GM12878 (cell line): ENCODE measurements around the gene TYW1B.
"Not testable (repeated sequence)": the region's sequence is repeated elsewhere in the genome, so short reads cannot be mapped to it uniquely, and the experiment has no call there.

Experiments used
- NR2C1 ChIP-seq: fragments of 450-650 bp; IDR thresholded peaks from 2 replicates; pipeline ENCODE4 v1.6.1; 2017; ENCODE audit warnings: antibody characterized with exemption, mild to moderate bottlenecking, moderate library complexity
- POLR2AphosphoS5 ChIP-seq: IDR thresholded peaks from 2 replicates; pipeline ENCODE4 v1.6.1; 2011; ENCODE audit warnings: mild to moderate bottlenecking, low read length, inconsistent platforms
- SMC3 ChIP-seq: IDR thresholded peaks from 2 replicates; pipeline ENCODE4 v1.6.1; 2011; ENCODE audit warnings: low read length, improper control_type of control experiment, borderline replicate concordance
- TAF1 ChIP-seq: IDR thresholded peaks from 2 replicates; pipeline ENCODE4 v1.6.1; 2011; ENCODE audit warnings: mild to moderate bottlenecking, low read depth, low read length, borderline replicate concordance
- YY1 ChIP-seq: IDR thresholded peaks from 2 replicates; pipeline ENCODE4 v1.6.1; 2011; ENCODE audit warnings: low read depth, mild to moderate bottlenecking, low read length
- TF ChIP-seq, protein P1 (sequence below), 3 experiments: IDR thresholded peaks in 2 of 3; conservative IDR thresholded peaks in 1 of 3; 2 replicates each; pipeline ENCODE4 v1.5.1; 2011; ENCODE audit warnings: low read depth in 3 of 3, low read length in 3 of 3, mild to moderate bottlenecking in 3 of 3, control low read depth in 2 of 3, moderate library complexity in 2 of 3, inconsistent platforms in 1 of 3, mixed read lengths in 1 of 3; ENCODE audit not compliant: control insufficient read depth in 2 of 3, insufficient read depth in 1 of 3; ENCODE audit errors: extremely low read depth in 1 of 3
- TF ChIP-seq, protein P2 (sequence below): fragments of 450-650 bp; IDR thresholded peaks from 2 replicates; pipeline ENCODE4 v1.6.1; 2017; ENCODE audit warnings: mild to moderate bottlenecking
- TF ChIP-seq, protein P3 (sequence below): fragments of 450-650 bp; IDR thresholded peaks from 2 replicates; pipeline ENCODE4 v1.6.1; 2014; ENCODE audit warnings: mild to moderate bottlenecking
- TF ChIP-seq, protein P4 (sequence below): IDR thresholded peaks from 2 replicates; pipeline ENCODE4 v1.6.1; 2012; ENCODE audit warnings: mild to moderate bottlenecking, low read depth, low read length

DNA sequence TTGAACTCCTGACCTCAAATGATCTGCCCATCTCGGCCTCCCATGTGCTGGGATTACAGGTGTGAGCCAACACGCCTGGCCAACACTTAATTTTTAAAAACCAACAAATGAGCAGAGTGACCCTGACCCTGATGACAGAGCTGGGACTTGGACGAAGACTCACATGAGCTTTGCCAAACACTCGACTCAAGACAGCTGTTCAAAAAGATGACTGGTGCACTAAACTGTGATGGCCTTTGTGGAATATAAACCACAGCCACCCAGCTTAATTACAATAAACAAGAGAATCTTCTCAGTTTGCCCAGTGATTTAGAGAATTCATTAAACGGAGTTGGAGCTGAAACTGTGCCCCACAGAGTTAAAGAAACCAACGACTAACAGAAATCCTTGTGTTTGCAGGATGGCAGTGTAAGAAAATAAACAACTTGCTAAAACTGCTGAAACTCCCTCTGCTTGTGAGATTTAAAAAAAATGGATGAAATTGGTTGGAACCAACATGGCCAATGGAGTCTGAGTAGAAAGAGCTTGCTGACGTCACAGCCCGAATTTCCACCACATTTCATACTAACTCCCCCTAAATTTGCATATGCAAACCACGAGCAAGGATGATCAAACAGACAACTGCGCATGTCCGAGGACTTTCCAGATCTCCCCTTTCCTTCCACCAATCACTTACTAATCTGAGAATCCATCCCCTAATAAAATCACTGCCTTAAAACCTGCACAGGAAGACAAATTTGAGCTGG, 209.4 kb downstream of the TYW1B start:
- TF ChIP-seq, protein P1, sequence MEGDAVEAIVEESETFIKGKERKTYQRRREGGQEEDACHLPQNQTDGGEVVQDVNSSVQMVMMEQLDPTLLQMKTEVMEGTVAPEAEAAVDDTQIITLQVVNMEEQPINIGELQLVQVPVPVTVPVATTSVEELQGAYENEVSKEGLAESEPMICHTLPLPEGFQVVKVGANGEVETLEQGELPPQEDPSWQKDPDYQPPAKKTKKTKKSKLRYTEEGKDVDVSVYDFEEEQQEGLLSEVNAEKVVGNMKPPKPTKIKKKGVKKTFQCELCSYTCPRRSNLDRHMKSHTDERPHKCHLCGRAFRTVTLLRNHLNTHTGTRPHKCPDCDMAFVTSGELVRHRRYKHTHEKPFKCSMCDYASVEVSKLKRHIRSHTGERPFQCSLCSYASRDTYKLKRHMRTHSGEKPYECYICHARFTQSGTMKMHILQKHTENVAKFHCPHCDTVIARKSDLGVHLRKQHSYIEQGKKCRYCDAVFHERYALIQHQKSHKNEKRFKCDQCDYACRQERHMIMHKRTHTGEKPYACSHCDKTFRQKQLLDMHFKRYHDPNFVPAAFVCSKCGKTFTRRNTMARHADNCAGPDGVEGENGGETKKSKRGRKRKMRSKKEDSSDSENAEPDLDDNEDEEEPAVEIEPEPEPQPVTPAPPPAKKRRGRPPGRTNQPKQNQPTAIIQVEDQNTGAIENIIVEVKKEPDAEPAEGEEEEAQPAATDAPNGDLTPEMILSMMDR (IDR thresholded peaks at IDR 0.05 in 2 of 3, conservative IDR thresholded peaks at IDR 0.05 in 1 of 3; ENCODE audit: control insufficient read depth in 2 of 3, extremely low read depth in 1 of 3, insufficient read depth in 1 of 3, low read depth in 3 of 3, low read length in 3 of 3) = not testable (repeated sequence)
- TF ChIP-seq, protein P2, sequence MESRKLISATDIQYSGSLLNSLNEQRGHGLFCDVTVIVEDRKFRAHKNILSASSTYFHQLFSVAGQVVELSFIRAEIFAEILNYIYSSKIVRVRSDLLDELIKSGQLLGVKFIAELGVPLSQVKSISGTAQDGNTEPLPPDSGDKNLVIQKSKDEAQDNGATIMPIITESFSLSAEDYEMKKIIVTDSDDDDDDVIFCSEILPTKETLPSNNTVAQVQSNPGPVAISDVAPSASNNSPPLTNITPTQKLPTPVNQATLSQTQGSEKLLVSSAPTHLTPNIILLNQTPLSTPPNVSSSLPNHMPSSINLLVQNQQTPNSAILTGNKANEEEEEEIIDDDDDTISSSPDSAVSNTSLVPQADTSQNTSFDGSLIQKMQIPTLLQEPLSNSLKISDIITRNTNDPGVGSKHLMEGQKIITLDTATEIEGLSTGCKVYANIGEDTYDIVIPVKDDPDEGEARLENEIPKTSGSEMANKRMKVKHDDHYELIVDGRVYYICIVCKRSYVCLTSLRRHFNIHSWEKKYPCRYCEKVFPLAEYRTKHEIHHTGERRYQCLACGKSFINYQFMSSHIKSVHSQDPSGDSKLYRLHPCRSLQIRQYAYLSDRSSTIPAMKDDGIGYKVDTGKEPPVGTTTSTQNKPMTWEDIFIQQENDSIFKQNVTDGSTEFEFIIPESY = not testable (repeated sequence)
- not testable (repeated sequence) for TF ChIP-seq YY1, POLR2AphosphoS5, NR2C1, SMC3, TAF1
- TF ChIP-seq, protein P3, sequence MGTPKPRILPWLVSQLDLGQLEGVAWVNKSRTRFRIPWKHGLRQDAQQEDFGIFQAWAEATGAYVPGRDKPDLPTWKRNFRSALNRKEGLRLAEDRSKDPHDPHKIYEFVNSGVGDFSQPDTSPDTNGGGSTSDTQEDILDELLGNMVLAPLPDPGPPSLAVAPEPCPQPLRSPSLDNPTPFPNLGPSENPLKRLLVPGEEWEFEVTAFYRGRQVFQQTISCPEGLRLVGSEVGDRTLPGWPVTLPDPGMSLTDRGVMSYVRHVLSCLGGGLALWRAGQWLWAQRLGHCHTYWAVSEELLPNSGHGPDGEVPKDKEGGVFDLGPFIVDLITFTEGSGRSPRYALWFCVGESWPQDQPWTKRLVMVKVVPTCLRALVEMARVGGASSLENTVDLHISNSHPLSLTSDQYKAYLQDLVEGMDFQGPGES = not testable (repeated sequence)
- TF ChIP-seq, protein P4, sequence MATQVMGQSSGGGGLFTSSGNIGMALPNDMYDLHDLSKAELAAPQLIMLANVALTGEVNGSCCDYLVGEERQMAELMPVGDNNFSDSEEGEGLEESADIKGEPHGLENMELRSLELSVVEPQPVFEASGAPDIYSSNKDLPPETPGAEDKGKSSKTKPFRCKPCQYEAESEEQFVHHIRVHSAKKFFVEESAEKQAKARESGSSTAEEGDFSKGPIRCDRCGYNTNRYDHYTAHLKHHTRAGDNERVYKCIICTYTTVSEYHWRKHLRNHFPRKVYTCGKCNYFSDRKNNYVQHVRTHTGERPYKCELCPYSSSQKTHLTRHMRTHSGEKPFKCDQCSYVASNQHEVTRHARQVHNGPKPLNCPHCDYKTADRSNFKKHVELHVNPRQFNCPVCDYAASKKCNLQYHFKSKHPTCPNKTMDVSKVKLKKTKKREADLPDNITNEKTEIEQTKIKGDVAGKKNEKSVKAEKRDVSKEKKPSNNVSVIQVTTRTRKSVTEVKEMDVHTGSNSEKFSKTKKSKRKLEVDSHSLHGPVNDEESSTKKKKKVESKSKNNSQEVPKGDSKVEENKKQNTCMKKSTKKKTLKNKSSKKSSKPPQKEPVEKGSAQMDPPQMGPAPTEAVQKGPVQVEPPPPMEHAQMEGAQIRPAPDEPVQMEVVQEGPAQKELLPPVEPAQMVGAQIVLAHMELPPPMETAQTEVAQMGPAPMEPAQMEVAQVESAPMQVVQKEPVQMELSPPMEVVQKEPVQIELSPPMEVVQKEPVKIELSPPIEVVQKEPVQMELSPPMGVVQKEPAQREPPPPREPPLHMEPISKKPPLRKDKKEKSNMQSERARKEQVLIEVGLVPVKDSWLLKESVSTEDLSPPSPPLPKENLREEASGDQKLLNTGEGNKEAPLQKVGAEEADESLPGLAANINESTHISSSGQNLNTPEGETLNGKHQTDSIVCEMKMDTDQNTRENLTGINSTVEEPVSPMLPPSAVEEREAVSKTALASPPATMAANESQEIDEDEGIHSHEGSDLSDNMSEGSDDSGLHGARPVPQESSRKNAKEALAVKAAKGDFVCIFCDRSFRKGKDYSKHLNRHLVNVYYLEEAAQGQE = not testable (repeated sequence)
